SU-DHL-6 (cell line): ENCODE results near the gene NTNG1.

Experiments
- CTCF ChIP-seq: fragments of 200-600 bp; sonication (generic); IDR thresholded peaks from one replicate; pipeline ENCODE4 v1.5.1; 2017; ENCODE audit warnings: antibody characterized with exemption, mild to moderate bottlenecking, low read length, moderate library complexity; ENCODE audit not compliant: insufficient read depth, poor library complexity, severe bottlenecking
- EZH2phosphoT487 ChIP-seq: fragments of 200-600 bp; sonication (generic), shearing (Covaris generic); conservative IDR thresholded peaks from 2 replicates; pipeline ENCODE4 v1.6.1; 2018; ENCODE audit warnings: mild to moderate bottlenecking, antibody characterized with exemption, low read length, moderate library complexity, mixed read lengths

- TF ChIP-seq CTCF (no peak), EZH2phosphoT487 (no peak)
Measured at GRCh38 chr1:107532318-107532717, 391.5 kb downstream of the NTNG1 start.
